Esophagus squamous epithelium (tissue), 4 donors: ENCODE measurements around the gene SEC16B.

Source experiments
- POLR2A ChIP-seq, 4 donors: fragments of 450-650 bp; IDR thresholded peaks; one replicate each; pipeline ENCODE4 v1.6.1; 2017; ENCODE audit warnings: antibody characterized with exemption in 4 of 4, mild to moderate bottlenecking in 4 of 4, moderate library complexity in 3 of 4
- TF ChIP-seq, protein P1 (sequence below), 6 experiments: fragments of 450-650 bp in 4 of 6; fragments of 200-600 bp in 2 of 6; sonication (generic) in 2 of 6; IDR thresholded peaks; one replicate each; pipeline ENCODE4 v1.5.1; 2016 to 2019; ENCODE audit warnings: antibody characterized with exemption in 6 of 6, mild to moderate bottlenecking in 4 of 6, moderate library complexity in 4 of 6

DNA sequence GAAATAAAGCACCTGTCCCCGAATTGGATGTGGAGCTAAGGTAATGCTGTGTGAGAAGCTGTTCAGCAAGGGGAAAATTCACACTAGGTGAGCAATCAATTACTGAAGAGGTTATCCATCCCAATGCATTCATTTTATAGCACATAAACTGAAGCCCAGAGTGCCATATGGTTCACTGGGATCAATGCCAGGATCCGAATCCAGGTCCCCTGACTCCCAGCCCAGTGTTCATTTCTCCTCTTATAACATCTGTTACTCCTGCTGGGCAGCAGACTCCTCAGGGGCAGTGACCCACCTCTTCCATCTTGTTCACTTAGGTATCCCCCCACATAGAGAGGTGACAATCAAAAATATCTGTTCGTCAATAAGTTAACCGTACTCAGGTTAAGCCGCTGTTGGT is 13.2 kb upstream of the SEC16B start:
- TF ChIP-seq, protein P1, sequence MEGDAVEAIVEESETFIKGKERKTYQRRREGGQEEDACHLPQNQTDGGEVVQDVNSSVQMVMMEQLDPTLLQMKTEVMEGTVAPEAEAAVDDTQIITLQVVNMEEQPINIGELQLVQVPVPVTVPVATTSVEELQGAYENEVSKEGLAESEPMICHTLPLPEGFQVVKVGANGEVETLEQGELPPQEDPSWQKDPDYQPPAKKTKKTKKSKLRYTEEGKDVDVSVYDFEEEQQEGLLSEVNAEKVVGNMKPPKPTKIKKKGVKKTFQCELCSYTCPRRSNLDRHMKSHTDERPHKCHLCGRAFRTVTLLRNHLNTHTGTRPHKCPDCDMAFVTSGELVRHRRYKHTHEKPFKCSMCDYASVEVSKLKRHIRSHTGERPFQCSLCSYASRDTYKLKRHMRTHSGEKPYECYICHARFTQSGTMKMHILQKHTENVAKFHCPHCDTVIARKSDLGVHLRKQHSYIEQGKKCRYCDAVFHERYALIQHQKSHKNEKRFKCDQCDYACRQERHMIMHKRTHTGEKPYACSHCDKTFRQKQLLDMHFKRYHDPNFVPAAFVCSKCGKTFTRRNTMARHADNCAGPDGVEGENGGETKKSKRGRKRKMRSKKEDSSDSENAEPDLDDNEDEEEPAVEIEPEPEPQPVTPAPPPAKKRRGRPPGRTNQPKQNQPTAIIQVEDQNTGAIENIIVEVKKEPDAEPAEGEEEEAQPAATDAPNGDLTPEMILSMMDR (IDR thresholded peaks at IDR 0.05), result no peak
- no peak for TF ChIP-seq POLR2A (IDR thresholded peaks at IDR 0.05)
